ENCODE measurements around the gene TFDP2.

DNA sequence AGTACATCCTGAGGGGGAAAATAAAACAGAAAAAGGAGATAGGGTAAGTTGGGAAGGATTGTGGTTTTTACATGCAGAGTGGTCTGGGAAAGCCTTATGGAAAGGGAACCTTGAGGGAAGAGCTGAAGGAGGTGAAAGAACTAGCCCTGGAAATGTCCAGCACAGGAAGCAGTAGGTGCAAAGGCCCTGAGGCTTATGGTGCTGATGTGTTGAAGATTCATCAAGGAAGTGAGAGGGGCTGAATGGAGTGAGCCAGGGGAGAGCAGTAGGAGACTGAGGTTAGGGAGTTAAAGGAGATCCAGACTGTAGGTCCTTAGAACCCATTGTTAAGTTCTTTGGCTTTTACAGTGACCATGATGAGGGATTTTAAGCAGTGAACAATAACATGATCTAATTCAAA, 239.9 kb downstream of the TFDP2 start:
- TF ChIP-seq, protein P1, sequence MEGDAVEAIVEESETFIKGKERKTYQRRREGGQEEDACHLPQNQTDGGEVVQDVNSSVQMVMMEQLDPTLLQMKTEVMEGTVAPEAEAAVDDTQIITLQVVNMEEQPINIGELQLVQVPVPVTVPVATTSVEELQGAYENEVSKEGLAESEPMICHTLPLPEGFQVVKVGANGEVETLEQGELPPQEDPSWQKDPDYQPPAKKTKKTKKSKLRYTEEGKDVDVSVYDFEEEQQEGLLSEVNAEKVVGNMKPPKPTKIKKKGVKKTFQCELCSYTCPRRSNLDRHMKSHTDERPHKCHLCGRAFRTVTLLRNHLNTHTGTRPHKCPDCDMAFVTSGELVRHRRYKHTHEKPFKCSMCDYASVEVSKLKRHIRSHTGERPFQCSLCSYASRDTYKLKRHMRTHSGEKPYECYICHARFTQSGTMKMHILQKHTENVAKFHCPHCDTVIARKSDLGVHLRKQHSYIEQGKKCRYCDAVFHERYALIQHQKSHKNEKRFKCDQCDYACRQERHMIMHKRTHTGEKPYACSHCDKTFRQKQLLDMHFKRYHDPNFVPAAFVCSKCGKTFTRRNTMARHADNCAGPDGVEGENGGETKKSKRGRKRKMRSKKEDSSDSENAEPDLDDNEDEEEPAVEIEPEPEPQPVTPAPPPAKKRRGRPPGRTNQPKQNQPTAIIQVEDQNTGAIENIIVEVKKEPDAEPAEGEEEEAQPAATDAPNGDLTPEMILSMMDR (conservative IDR thresholded peaks at IDR 0.05; ENCODE audit: low read length) = no peak
- no peak for TF ChIP-seq EZH2phosphoT487 (IDR thresholded peaks at IDR 0.05; ENCODE audit: borderline replicate concordance, low read depth, low read length)
